GM20000 (cell line): ENCODE measurements around the gene ACSF3.
"Not testable (repeated sequence)": the region's sequence is repeated elsewhere in the genome, so short reads cannot be mapped to it uniquely, and the experiment has no call there.

Experiments
- DNase-seq: peaks from one replicate; pipeline ENCODE4 v3.0.0; 2012; ENCODE audit warnings: low spot score
- TF ChIP-seq, protein P1 (sequence below): IDR thresholded peaks from 2 replicates; pipeline ENCODE4 v1.5.1; 2012; ENCODE audit warnings: mild to moderate bottlenecking, control low read depth; ENCODE audit errors: extremely low read depth, missing control alignments

ACSF3 gene

GRCh38 chr16:89183463-89183862 is 89.8 kb downstream of the ACSF3 start:
- TF ChIP-seq, protein P1, sequence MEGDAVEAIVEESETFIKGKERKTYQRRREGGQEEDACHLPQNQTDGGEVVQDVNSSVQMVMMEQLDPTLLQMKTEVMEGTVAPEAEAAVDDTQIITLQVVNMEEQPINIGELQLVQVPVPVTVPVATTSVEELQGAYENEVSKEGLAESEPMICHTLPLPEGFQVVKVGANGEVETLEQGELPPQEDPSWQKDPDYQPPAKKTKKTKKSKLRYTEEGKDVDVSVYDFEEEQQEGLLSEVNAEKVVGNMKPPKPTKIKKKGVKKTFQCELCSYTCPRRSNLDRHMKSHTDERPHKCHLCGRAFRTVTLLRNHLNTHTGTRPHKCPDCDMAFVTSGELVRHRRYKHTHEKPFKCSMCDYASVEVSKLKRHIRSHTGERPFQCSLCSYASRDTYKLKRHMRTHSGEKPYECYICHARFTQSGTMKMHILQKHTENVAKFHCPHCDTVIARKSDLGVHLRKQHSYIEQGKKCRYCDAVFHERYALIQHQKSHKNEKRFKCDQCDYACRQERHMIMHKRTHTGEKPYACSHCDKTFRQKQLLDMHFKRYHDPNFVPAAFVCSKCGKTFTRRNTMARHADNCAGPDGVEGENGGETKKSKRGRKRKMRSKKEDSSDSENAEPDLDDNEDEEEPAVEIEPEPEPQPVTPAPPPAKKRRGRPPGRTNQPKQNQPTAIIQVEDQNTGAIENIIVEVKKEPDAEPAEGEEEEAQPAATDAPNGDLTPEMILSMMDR = no peak
- no peak for DNase-seq

DNA sequence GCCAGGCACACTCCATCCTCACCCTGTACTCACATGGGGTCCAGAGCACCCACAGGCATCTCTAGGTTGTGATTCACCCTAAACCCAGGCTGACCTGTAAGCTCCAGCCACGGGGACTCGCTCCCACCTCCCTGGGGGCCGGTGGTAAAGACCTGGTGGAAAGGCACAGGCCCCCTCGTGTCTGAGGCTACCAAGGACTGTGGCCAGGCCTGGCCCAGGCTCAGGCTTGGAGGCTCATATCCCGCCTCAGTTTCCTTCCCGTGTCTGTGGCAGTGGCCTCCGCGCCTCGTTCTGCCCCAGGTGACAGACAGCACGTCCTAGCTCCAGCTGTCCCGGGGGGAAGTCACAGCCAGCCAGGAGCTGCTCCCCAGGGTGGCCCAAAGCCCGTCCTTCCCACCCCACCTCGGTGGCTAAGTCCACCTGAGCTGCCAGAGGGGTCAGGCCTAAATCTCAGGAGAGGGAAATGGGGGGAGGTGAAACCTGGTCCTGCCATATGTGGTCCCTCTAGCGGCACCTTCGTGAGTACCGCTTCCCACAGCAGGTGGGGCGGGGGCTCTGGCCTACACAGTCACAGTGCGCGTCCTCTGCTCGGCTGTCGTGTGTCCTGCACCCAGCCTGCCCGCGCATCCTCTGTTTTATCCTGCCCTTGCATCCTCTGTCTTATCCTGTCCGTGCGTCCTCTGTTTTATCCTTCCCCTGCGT is 90.5 kb downstream of the ACSF3 start:
- TF ChIP-seq, protein P1 = no peak

GRCh38 chr16:89184677-89184932 is 91.0 kb downstream of the ACSF3 start:
- DNase-seq = no peak
- TF ChIP-seq, protein P1 = no peak

More for the DNA sequence above, 90.5 kb downstream of the ACSF3 start:
- no peak for DNase-seq

DNA sequence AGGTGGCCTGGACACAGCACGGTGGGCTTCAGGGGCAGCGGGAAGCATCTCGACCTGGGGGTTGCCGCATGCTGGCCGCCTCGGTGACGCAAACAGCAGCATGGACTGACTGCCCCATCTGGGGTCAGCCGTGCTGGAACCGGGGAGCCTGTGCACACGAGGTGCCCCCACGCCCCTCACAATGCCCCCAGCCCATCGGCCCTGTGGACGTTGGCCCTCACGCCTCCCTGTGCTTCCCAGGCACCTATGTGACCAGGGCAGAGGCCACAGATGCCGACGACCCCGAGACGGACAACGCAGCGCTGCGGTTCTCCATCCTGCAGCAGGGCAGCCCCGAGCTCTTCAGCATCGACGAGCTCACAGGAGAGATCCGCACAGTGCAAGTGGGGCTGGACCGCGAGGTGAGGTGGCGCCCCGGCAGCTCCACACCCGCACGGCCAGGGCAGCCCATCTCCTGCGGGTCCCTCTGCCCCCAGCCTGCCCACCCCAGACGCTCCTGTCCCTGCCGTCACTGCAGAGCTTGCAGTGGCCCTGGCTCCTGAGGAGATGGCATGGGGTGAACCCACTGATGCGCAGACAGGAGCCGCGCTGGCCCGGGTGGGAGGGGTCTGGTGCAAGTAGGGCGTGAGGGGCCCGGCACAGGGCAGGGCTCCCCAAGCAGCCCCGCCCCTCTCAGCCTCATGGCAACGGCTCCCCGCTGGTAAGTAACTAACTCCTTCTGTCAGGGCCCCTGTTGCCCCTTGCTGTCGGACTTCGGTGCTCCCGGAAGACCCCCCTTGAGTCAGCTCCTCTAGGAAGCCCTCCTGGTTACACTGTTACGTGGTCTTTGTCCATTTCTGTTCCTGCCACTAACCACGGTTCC is 91.5 kb downstream of the ACSF3 start:
- no peak for DNase-seq
- TF ChIP-seq, protein P1 = no peak

GRCh38 chr16:89185887-89186592 is 92.4 kb downstream of the ACSF3 start:
- DNase-seq = not testable (repeated sequence)

DNA sequence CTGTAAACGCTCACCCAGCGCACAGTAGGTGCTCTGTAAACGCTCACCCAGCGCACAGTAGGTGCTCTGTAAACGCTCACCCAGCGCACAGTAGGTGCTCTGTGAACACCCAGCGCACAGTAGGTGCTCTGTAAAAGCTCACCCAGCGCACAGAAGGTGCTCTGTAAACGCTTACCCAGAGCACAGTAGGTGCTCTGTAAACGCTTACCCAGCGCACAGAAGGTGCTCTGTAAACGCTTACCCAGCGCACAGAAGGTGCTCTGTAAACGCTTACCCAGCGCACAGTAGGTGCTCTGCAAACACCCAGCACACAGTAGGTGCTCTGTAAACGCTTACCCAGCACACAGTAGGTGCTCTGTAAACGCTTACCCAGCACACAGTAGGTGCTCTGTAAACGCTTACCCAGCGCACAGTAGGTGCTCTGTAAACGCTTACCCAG is 93.0 kb downstream of the ACSF3 start:
- not testable (repeated sequence) for DNase-seq

DNA sequence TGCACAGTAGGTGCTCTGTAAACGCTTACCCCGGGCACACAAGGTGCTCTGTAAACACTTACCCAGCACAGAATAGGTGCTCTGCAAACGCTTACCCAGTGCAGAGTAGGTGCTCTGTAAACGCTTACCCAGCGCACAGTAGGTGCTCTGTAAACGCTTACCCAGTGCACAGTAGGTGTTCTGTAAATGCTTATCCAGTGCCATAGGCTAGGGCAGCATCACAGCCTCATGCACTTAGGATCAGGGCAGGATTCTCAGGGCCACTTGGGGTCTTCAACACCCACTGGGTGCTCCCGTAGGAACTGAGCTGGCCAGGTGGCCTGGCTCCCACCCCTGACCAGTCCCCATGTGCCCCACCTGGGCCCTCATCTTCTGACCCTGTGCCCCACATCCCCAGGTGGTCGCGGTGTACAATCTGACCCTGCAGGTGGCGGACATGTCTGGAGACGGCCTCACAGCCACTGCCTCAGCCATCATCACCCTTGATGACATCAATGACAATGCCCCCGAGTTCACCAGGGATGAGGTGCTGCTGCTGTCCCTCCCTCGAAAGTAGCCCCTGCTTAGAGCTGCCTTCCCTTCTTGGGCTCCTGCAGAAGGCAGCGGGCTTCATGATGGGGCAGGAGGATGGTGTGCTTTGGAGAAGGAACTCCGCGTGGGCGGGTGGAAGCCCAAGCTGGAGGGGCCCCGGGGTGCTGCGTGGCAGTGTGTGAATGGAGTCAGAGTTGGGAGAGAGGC is 93.5 kb downstream of the ACSF3 start:
- TF ChIP-seq, protein P1 = no peak
- DNase-seq = no peak

GRCh38 chr16:89187770-89188392 is 94.2 kb downstream of the ACSF3 start:
- no peak for DNase-seq
- TF ChIP-seq, protein P1 = no peak

DNA sequence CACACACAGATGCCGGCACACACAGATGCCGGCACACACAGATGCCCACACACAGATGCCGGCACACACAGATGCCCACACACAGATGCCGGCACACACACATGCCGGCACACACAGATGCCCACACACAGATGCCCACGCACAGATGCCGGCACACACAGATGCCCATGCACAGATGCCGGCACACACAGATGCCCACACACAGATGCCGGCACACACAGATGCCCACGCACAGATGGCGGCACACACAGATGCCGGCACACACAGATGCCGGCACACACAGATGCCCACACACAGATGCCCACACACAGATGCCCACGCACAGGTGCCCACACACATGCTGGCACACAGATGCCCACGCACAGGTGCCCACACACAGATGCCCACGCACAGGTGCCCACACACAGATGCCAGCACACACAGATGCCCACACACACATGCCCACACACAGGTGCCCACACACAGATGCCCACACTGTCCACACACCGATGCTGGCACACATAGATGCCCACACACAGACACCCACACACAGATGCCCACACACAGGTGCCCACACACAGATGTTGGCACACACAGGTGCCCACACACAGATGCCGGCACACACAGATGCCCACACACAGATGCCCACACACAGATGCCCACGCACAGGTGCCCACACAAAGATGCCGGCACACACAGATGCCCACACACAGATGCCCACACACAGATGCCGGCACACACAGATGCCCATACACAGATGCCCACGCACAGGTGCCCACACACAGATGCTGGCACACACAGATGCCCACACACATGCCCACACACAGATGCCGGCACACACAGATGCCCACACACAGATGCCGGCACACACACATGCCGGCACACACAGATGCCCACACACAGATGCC is 95.1 kb downstream of the ACSF3 start:
- not testable (repeated sequence) for DNase-seq
